Measurements from ENCODE around the gene CALML6. TPM values are rescaled to one million over a fixed set of nuclear protein-coding genes. Genes with fewer than 3 reads are reported as not detected.

CALML6 gene
- total RNA-seq, 1 donor from 2014 or later: 0.90 TPM

DNA sequence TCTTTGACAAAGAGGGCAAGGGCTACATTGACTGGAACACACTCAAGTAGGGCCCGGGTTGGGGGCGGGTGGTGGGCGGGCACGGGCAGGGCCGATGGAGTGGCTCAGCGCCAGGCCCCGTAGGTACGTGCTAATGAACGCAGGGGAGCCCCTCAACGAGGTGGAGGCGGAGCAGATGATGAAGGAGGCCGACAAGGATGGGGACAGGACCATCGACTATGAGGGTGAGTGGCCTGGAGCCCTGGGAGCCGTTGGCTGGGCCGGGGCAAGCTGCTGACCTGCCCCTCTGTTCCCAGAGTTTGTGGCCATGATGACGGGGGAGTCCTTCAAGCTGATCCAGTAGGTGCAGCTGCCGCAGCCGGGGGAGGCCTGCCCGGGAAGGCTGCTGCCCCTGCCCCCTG, 1.8 kb downstream of the CALML6 start:
- Histone ChIP-seq H3K36me3 (no peaks in the 10 kb centered on the region), H3K4me3 (no peak overlapping the region), H3K4me1 (peaks cover 9% of the 10 kb centered on the region), H3K27me3 (no peaks in the 10 kb centered on the region), H3K27ac (no peak overlapping the region), H3K9me3 (no peaks in the 10 kb centered on the region)
- TF ChIP-seq, protein P1, sequence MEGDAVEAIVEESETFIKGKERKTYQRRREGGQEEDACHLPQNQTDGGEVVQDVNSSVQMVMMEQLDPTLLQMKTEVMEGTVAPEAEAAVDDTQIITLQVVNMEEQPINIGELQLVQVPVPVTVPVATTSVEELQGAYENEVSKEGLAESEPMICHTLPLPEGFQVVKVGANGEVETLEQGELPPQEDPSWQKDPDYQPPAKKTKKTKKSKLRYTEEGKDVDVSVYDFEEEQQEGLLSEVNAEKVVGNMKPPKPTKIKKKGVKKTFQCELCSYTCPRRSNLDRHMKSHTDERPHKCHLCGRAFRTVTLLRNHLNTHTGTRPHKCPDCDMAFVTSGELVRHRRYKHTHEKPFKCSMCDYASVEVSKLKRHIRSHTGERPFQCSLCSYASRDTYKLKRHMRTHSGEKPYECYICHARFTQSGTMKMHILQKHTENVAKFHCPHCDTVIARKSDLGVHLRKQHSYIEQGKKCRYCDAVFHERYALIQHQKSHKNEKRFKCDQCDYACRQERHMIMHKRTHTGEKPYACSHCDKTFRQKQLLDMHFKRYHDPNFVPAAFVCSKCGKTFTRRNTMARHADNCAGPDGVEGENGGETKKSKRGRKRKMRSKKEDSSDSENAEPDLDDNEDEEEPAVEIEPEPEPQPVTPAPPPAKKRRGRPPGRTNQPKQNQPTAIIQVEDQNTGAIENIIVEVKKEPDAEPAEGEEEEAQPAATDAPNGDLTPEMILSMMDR (IDR thresholded peaks at IDR 0.05): no peak
- DNase-seq (no peak), ATAC-seq (no peak)
- intact Hi-C loops (cut with DNase I): no loop called here

DNA sequence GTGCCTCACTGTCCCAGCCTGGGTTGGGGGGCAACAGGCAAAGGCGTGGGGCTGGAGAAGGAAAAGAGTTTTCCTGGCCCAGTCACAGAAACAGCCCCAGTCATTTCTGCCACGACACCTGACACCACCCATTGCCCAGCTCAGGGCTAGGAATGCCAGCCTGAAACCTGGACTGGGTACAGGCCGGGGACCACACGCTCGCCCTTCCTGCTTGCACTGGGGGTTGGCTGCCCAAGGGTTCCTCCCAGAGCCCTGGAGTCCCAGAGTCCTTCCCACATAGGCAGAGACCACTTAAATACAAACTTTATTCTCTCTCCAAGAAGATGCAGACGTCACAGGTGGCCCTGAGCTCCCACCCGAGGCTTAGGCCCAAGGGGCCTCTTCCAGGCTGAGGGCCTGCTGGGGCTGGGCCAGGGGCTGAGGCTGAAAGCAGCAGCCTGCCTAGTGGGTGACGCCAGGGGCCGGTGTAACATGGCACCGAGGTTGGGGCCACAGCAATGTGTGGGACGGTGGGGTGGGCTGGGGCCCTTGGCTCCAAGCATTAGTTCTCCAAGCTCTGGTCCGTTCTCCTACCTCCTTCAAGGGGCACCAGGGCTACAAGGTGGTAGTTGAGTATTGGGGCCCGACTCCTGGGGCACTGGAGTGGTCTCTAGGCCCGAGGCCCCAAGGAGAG, 2.4 kb downstream of the CALML6 start:
- TF ChIP-seq, protein P1 (IDR thresholded peaks at IDR 0.05): no peak
- Histone ChIP-seq H3K36me3 (no peaks in the 10 kb centered on the region), H3K27me3 (no peaks in the 10 kb centered on the region), H3K27ac (no peak overlapping the region), H3K4me1 (peaks cover 9% of the 10 kb centered on the region), H3K9me3 (no peaks in the 10 kb centered on the region), H3K4me3 (no peak overlapping the region)
- intact Hi-C loops (cut with DNase I): no loop called here
- DNase-seq (peak; percentile 67), ATAC-seq (no peak)

- peaks cover 9% of the 10 kb centered on the region for H3K4me1 ChIP-seq
- no peaks in the 10 kb centered on the region for H3K9me3 ChIP-seq
- H3K4me3 ChIP-seq: peak overlapping the region; percentile 56
- no peaks in the 10 kb centered on the region for H3K36me3 ChIP-seq
- TF ChIP-seq, protein P1 (IDR thresholded peaks at IDR 0.05): no peak
- no peak overlapping the region for H3K27ac ChIP-seq
- H3K27me3 ChIP-seq: no peaks in the 10 kb centered on the region
- peak; percentile 66 for DNase-seq
- intact Hi-C loops (cut with DNase I): no loop called here
- no peak for ATAC-seq
Observed at GRCh38 chr1:1917995-1918900, 3.2 kb downstream of the CALML6 start.

GRCh38 chr1:1918901-1919303, 3.8 kb downstream of the CALML6 start, which contains the start of gene TMEM52:
TSS of gene TMEM52 (minus strand) at chr1:1919279. CDS start at chr1:1919265, 14 bp downstream.
- ATAC-seq: no peak
- Histone ChIP-seq H3K27me3 (no peaks in the 10 kb centered on the region), H3K4me3 (peak within 1 kb of the TSS; percentile 56), H3K4me1 (peaks cover 9% of the 10 kb centered on the region), H3K27ac (peak within 1 kb of the TSS; percentile 14), H3K9me3 (no peaks in the 10 kb centered on the region), H3K36me3 (no peaks in the 10 kb centered on the region)
- TF ChIP-seq, protein P1 (IDR thresholded peaks at IDR 0.05): no peak
- no peak for DNase-seq
- intact Hi-C loops (cut with DNase I): no loop called here

- no peaks in the 10 kb centered on the region for H3K36me3 ChIP-seq
- TF ChIP-seq, protein P1 (IDR thresholded peaks at IDR 0.05): no peak
- H3K27me3 ChIP-seq: no peaks in the 10 kb centered on the region
- intact Hi-C loops (cut with DNase I): no loop called here
- peak overlapping the region; percentile 56 for H3K4me3 ChIP-seq
- peak; percentile 100 for DNase-seq
- H3K9me3 ChIP-seq: no peaks in the 10 kb centered on the region
- peaks cover 9% of the 10 kb centered on the region for H3K4me1 ChIP-seq
- ATAC-seq: peak; percentile 91
- H3K27ac ChIP-seq: peak overlapping the region; percentile 14
Observed at GRCh38 chr1:1919304-1920056, 4.4 kb downstream of the CALML6 start.
